Heart left ventricle (tissue), 16 donors: ENCODE data around the gene MKRN1. TPM values are rescaled to one million over a fixed set of nuclear protein-coding genes. Genes with fewer than 3 reads are reported as not detected.
"Not testable (repeated sequence)": the region's sequence is repeated elsewhere in the genome, so short reads cannot be mapped to it uniquely, and the experiment has no call there.

Experiments
- ATAC-seq, 4 donors: fragments of 200-7000 bp; cut with Tn5 transposase; one replicate each; pipeline ENCODE4 v1.9.1; 2020 to 2022; ENCODE audit warnings: moderate library complexity in 4 of 4, mild to moderate bottlenecking in 3 of 4, moderate number of reproducible peaks in 1 of 4
- DNase-seq, 5 donors: peaks; one replicate each; pipeline ENCODE4 v3.0.0-alpha.2; 2020
- H3K27ac ChIP-seq, 12 donors: fragments of 200-600 bp; sonication (generic) in 4 of 12; one replicate each; pipeline versions ENCODE4 v1.5.0 to v1.8.0; 2016 to 2022; ENCODE audit warnings: mild to moderate bottlenecking in 2 of 12
- H3K27me3 ChIP-seq, 9 donors: fragments of 200-600 bp; sonication (generic) in 2 of 9; one replicate each; pipeline versions ENCODE4 v1.5.1 to v1.8.0; 2016 to 2022; ENCODE audit warnings: mild to moderate bottlenecking in 3 of 9
- H3K36me3 ChIP-seq, 9 donors: fragments of 200-600 bp; sonication (generic) in 2 of 9; one replicate each; pipeline versions ENCODE4 v1.5.0 to v1.8.0; 2018 to 2022; ENCODE audit warnings: mild to moderate bottlenecking in 2 of 9
- H3K4me1 ChIP-seq, 12 donors: fragments of 200-600 bp; sonication (generic) in 4 of 12; one replicate each; pipeline versions ENCODE4 v1.5.0 to v1.8.0; 2016 to 2022; ENCODE audit warnings: mild to moderate bottlenecking in 3 of 12
- H3K4me3 ChIP-seq, 12 donors: fragments of 200-600 bp; sonication (generic) in 4 of 12; one replicate each; pipeline versions ENCODE4 v1.5.0 to v1.8.0; 2017 to 2022; ENCODE audit warnings: mild to moderate bottlenecking in 9 of 12, moderate library complexity in 4 of 12
- H3K9me3 ChIP-seq, 12 donors: fragments of 200-600 bp; sonication (generic) in 4 of 12; one replicate each; pipeline versions ENCODE4 v1.5.0 to v1.8.0; 2016 to 2022; ENCODE audit warnings: mild to moderate bottlenecking in 1 of 12
- POLR2A ChIP-seq, 2 donors: fragments of 450-650 bp; IDR thresholded peaks; one replicate each; pipeline ENCODE4 v1.6.1; 2017; ENCODE audit warnings: antibody characterized with exemption in 2 of 2, mild to moderate bottlenecking in 2 of 2, moderate library complexity in 2 of 2
- WGBS, 4 donors: extraction: QIAGEN DNeasy Blood & Tissue Kit in 2 of 4; methylation state at CpG; one replicate each; pipeline versions ENCODE4 v1.1.5 to v1.1.7; 2013 to 2018; 5-methylcytosine and 5-hydroxymethylcytosine counted together
- intact Hi-C, 10 donors: fragments of 100-400 bp; cut with DNase I; formaldehyde crosslinking; loops; one replicate each; pipeline versions ENCODE4 v1.11.1 to v1.14.2; 2022
- polyA plus RNA-seq, 2 donors: library from polyadenylated mRNA; stranded (reverse); fragments of 200-250 nt; gene quantifications; one replicate each; pipeline ENCODE4 v1.2.3, GENCODE V29; 2013
- total RNA-seq, 9 donors: library from RNA; depleted of rRNA in 2 of 9; stranded (reverse); fragments of >200 nt in 2 of 9; fragmentation: NEBNext Ultra II Directional in 3 of 9; extraction: Animal tissue kit (Norgen Biotek cat#: 25700) in 3 of 9; gene quantifications; one replicate each; pipeline versions ENCODE4 v1.1.0 to v1.2.4, GENCODE V29; 2016 to 2023
- TF ChIP-seq, protein P1 (sequence below), 12 donors: fragments of 200-600 bp; sonication (generic) in 4 of 12; IDR thresholded peaks; one replicate each; pipeline versions ENCODE4 v1.5.0 to v1.8.0; 2018 to 2022; ENCODE audit warnings: antibody characterized with exemption in 12 of 12, mild to moderate bottlenecking in 5 of 12
- donor health status: ischemic (EF 13 %, LVEDD 7.1; RV severe dilation, severe dysfunction).
- donor health status: healthy with polysubstance abuse.
- donor health status: DM: no; HTN: yes; CAD: no.
- donor health status: DM: no; HTN: no; CAD: no.
- donor health status: ischemic (EF 25% LVEDD 6.9; RV normal size, moderate dysfunction).
- donor health status: ischemic (EF 25% LVEDD 5.7; RV mildly dilated, moderate dysfunction).
- donor health status: healthy.
- donor health status: DM: yes; HTN: yes; CAD: no.
- donor health status: ischemic (EF 35%, LVEDD 5.7; RV mildly dilated, moderate dysfunction).
- donor health status: nonischemic (EF 11% LVEDD 7.7; RV severe dilation, severe dysfunction).
- donor health status: DM: yes; HTN: yes; CAD: no.
- donor health status: PGD.
- donor health status: ischemic (EF 29% LVEDD 5.4; RV normal size, mild dysfunction).
- donor health status: nonischemic (EF 23%, LVEDD 6.1; RV moderate dilation, normal function).

Gene MKRN1
- total and polyA plus RNA-seq, 11 donors, result 45.2 to 109 (median 87.7) TPM

DNA sequence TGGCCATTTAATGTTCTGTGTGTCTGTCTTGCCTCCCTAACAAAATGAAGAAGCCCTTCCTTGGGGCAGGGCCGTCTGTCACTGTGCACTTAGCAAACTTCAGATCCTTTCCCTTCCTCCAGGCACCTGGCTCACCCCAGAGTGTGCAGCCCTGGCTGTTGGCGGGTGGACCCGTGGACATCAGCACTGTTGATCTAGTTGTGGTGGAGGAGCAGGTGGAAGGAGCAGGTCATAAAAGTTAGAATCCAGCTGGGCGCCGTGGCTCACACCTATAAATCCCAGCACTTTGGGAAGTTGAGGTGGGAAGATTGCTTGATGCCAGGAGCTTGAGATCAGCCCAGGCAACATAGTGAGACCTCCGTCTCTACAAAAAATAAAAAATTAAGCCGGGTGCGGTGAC is 62.7 kb downstream of the MKRN1 start:
- no peak overlapping the region for H3K27ac ChIP-seq
- TF ChIP-seq POLR2A (IDR thresholded peaks at IDR 0.05), result no peak
- TF ChIP-seq, protein P1, sequence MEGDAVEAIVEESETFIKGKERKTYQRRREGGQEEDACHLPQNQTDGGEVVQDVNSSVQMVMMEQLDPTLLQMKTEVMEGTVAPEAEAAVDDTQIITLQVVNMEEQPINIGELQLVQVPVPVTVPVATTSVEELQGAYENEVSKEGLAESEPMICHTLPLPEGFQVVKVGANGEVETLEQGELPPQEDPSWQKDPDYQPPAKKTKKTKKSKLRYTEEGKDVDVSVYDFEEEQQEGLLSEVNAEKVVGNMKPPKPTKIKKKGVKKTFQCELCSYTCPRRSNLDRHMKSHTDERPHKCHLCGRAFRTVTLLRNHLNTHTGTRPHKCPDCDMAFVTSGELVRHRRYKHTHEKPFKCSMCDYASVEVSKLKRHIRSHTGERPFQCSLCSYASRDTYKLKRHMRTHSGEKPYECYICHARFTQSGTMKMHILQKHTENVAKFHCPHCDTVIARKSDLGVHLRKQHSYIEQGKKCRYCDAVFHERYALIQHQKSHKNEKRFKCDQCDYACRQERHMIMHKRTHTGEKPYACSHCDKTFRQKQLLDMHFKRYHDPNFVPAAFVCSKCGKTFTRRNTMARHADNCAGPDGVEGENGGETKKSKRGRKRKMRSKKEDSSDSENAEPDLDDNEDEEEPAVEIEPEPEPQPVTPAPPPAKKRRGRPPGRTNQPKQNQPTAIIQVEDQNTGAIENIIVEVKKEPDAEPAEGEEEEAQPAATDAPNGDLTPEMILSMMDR (IDR thresholded peaks at IDR 0.05), result no peak
- H3K4me1 ChIP-seq, result no peaks in the 10 kb centered on the region
- 81 to 91% (median 90%) methylated on average over 8 of the region's 8 CpGs for WGBS, 4 donors
- H3K9me3 ChIP-seq, result no peaks in the 10 kb centered on the region
- no peak overlapping the region for H3K4me3 ChIP-seq
- H3K27me3 ChIP-seq, result no peaks in the 10 kb centered on the region
- no peaks in the 10 kb centered on the region for H3K36me3 ChIP-seq
- ATAC-seq (no peak), DNase-seq (no peak)
- intact Hi-C loops, result no loop called here

GRCh38 chr7:140415816-140416215 is 63.5 kb downstream of the MKRN1 start:
- H3K27ac ChIP-seq, H3K9me3 ChIP-seq, H3K4me1 ChIP-seq, intact Hi-C loops, ATAC-seq, DNase-seq, H3K27me3 ChIP-seq, H3K36me3 ChIP-seq, H3K4me3 ChIP-seq: not testable (repeated sequence)
- 92 to 96% (median 94%) methylated on average over 9 of the region's 9 CpGs for WGBS, 4 donors

DNA sequence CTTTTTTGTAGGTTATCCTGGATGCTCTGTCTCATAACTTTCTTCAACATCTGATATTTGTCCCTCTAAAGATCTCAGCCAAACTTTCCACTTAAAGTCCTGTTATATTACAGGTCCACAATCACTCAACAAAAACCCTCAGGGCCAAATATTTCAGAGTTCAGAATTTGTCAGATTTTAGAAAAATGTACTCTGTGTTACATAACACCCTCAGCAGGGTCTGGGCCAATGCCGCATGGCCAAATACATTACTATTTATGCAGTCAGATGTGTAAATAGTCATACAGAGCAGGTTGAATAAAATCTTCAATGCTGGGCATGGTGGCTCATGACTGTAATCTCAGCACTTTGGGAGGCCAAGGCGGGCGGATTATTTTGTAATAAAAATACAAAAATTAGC is 63.9 kb downstream of the MKRN1 start:
- TF ChIP-seq, protein P1 (IDR thresholded peaks at IDR 0.05), result no peak
- no peak for ATAC-seq

DNA sequence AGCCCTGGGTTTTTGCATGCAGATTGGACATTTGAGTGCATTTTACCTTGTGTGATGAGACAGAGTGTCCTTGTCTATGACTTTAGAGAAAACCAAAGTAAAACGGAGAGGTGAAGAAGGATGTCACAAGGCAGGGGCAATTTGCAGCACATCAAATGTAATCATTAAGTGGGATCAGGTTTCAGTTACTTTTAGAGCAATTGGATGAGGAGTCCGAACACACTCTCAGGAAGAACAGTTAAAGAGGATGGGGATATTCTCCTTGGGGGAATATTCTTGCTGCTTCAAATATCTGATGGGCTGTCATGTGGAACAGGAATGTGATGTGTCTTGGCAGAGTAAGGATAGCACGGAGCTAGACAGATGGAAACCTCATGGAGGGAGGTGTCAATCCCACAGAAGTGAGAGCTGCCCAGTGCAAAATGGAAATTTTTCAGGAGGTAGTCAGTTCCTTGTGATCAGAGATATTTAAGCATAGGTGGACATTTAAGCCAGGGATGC is 74.7 kb downstream of the MKRN1 start:
- TF ChIP-seq, protein P1 (IDR thresholded peaks at IDR 0.05), result no peak
- no peak for TF ChIP-seq POLR2A (IDR thresholded peaks at IDR 0.05)
- no peak for DNase-seq
- Histone ChIP-seq H3K9me3 (no peaks in the 10 kb centered on the region), H3K27me3 (peaks cover 0 to 38% (median 7%) of the 10 kb centered on the region in 9 donors), H3K36me3 (no peaks in the 10 kb centered on the region), H3K4me1 (peaks cover 0 to 10% (median 0%) of the 10 kb centered on the region in 12 donors), H3K4me3 (peak overlapping the region in 1 of 12 donors; percentile 54), H3K27ac (no peak overlapping the region)
- intact Hi-C loops, result no loop called here
- no peak for ATAC-seq
- WGBS, 4 donors, result 49 to 59% (median 54%) methylated on average over 3 of the region's 3 CpGs

More for the DNA sequence above, 63.9 kb downstream of the MKRN1 start:
- H3K9me3 ChIP-seq, result no peaks in the 10 kb centered on the region
- no peaks in the 10 kb centered on the region for H3K36me3 ChIP-seq
- no peaks in the 10 kb centered on the region for H3K27me3 ChIP-seq
- no peak overlapping the region for H3K4me3 ChIP-seq
- 92 to 93% (median 92%) methylated on average over 3 of the region's 3 CpGs for WGBS, 4 donors
- H3K4me1 ChIP-seq, result no peaks in the 10 kb centered on the region
- no peak for DNase-seq
- intact Hi-C loops, result no loop called here
- no peak overlapping the region for H3K27ac ChIP-seq
